Measurements from ENCODE around the gene ANKRD44.

The ANKRD44 gene

GRCh38 chr2:197156771-197157170 lies 153.8 kb downstream of the ANKRD44 start:
- no peak overlapping the region for H3K4me3 ChIP-seq (ENCODE audit: low read depth, low read length)

GRCh38 chr2:197152451-197153228 lies 157.9 kb downstream of the ANKRD44 start:
- H3K4me3 ChIP-seq (ENCODE audit: low read depth, low read length): no peak overlapping the region

DNA sequence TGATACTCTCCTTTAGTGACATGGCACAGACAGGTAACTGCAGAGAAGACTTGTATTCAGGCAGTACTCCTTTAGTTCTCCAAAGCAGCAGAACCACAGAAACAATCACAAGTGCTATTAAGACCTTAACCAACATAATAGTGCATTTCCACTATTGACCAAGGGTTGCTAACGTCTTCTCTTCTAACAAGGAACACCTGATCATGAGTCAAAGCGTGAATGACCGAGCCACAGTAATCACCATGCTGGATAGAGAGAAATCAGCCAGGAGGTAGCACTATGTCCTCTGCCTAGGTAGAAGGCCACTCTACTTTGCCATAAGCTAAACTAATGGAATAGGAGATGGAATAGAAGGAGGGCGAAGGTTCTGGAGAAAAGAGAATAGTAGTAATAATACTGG lies 161.0 kb downstream of the ANKRD44 start:
- H3K4me3 ChIP-seq (ENCODE audit: low read depth, low read length): no peak overlapping the region

- no peak overlapping the region for H3K4me3 ChIP-seq (ENCODE audit: low read depth, low read length)
Observed at GRCh38 chr2:197148401-197148800, 162.2 kb downstream of the ANKRD44 start.

DNA sequence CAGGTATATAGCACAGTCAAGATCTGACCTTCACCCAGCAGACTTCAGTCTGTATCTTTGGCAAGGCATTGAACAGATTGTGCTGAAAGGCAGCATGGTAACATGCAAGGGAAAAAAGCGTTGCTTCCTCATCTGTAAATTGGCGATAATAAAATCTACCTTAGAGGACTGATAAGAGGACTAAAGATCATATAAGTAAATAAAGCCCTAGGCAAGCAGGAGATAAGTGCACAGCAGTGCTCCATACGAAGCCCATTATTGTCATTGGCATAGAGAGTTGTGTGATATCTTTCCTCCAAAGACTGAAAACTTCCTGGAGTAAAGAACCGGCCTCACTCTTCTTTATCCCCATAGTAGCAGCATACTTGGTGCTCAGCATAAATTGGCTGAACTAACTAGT lies 162.6 kb downstream of the ANKRD44 start:
- H3K4me3 ChIP-seq (ENCODE audit: low read depth, low read length): no peak overlapping the region

- H3K4me3 ChIP-seq (ENCODE audit: low read depth, low read length): no peak overlapping the region
Observed at GRCh38 chr2:197146995-197147394, 163.6 kb downstream of the ANKRD44 start.

DNA sequence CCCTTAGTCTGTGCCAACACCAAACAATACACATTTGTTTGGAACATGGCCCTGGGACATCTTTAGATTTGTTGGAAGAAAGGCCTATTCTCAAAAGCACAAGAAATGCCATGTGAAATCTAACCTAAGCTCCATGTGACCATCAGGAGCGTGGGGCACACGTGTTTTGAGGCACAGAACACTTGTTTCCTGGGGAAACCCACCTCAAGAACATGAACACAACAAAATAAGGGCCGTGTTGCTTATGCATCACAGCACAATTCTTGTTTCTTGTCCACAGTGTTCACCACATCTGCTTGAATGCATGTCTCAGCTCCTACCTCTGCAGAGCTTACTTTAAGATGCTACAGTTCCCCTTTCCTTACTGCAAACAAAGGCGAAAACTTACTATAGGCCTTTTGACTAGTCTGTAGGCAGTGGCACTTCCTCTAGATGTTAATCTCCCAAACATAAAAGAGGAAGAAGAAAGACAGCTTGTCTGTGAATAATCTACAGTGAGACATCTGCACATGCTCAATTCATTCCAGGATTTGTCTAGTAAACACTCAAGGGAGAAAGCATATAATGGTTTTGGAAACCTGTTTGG lies 165.0 kb downstream of the ANKRD44 start:
- H3K4me3 ChIP-seq (ENCODE audit: low read depth, low read length): no peak overlapping the region

- no peak overlapping the region for H3K4me3 ChIP-seq (ENCODE audit: low read depth, low read length)
Observed at GRCh38 chr2:197144183-197144582, 166.4 kb downstream of the ANKRD44 start.

DNA sequence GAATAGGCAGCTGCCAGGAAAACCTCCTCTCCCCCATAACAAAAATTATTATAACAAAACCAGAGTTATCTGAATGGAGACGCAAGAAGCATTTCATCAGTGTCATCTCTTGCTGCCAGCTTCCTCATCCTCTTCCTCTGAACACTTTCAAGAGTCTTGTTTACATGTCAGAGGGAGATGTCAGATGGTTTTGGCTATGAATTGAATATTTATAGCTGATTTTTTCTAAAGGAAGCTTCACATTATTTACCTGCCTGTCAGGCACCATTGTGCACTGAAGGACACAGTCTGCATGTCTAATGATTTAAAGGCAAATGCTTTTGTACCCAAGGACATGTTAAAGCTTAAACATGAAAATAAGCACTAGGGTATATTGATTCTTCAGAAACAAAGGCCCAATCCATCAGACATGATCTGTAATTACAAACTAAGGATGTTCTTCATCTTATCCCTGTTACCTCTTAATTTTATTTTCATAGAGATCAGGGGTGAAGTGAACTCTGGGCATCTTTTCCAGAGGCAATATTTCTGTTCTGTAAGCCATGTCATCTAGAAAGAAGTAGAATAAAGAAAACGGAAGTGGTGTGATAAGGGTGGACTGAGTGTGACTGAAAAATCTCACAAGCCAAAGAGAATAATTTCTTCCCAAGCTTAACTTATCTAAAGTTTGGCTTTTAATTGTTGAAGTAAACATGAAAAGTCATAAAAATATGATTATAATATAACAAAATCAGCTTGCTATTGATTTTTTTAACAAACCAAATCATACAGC lies 168.7 kb downstream of the ANKRD44 start:
- H3K4me3 ChIP-seq (ENCODE audit: low read depth, low read length): no peak overlapping the region

DNA sequence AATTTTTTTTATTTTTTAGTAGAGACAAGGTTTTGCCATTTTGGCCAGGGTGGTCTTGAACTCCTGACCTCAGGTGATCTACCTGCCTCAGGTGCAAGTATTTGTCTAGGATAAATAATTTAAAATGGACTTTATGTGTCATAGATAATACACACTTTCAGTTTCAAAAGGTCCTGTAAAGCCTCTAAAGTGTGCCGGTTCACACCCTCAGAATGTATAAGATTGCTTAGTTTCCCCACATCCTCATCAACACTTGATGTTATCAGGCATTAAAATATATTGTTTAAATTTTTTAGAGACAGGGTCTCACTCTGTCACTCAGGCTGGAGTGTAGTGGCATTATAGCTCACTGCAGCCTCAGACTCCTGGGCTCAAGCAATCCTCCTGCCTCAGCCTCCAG lies 170.5 kb downstream of the ANKRD44 start:
- H3K4me3 ChIP-seq (ENCODE audit: low read depth, low read length): no peak overlapping the region

GRCh38 chr2:197138506-197138905 lies 172.1 kb downstream of the ANKRD44 start:
- no peak overlapping the region for H3K4me3 ChIP-seq (ENCODE audit: low read depth, low read length)

- H3K4me3 ChIP-seq (ENCODE audit: low read depth, low read length): no peak overlapping the region
Observed at GRCh38 chr2:197137826-197138477, 172.6 kb downstream of the ANKRD44 start.

DNA sequence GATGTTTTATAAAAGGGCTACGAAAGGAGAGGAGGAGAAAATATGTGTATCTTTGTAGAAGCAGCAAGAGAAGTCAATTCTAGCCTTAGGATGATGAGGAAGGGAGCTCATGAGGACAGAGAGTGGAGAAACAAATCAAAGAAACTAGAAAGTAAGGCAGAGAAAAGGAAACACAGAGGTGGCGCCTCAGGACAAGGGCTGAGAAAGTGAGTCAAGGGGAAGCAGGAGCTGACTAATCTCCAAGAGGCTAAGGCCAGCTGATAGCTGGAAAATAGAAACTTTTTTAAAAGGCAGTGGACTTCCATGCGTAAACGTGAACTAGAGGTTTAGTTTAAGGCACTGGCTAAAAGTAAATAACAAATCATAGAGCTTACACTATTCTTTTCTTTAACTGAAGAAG lies 173.3 kb downstream of the ANKRD44 start:
- no peak overlapping the region for H3K4me3 ChIP-seq (ENCODE audit: low read depth, low read length)

- H3K4me3 ChIP-seq (ENCODE audit: low read depth, low read length): no peak overlapping the region
Observed at GRCh38 chr2:197136452-197136851, 174.1 kb downstream of the ANKRD44 start.

GRCh38 chr2:197135806-197136205 lies 174.8 kb downstream of the ANKRD44 start:
- H3K4me3 ChIP-seq (ENCODE audit: low read depth, low read length): no peak overlapping the region

GRCh38 chr2:197134206-197134605 lies 176.4 kb downstream of the ANKRD44 start:
- no peak overlapping the region for H3K4me3 ChIP-seq (ENCODE audit: low read depth, low read length)

DNA sequence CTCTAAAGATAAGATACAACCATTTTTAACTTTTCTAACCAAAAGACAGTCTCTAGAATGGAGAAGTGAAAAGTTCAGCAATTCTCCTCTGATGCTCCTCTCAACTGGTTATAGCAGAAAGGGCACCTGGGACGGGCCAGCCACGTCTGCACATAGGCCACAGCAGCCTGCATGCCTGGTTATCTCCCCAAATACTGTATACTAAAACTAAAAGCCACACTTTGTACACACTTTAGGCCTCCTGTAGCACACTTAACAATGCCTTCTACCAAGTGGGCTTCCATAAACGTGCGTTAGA lies 179.1 kb downstream of the ANKRD44 start:
- no peak overlapping the region for H3K4me3 ChIP-seq (ENCODE audit: low read depth, low read length)

DNA sequence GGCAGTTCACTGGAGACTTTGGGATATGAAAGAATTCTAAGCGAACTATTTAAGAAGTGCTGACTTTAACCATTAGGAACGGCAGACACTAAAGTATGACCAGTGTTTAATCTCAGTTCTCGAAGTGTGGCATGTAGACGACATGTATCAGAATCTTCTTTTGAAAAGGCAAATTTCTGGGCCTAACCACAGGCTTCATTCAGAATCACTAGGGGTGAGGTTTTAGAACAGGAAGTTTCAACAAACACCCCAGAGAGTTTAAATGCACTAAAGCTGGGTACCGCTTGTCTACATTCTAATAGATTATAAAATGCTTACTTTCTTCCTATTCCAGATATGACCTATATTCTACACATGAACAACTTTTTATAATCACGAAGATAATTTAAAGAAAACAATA lies 180.3 kb downstream of the ANKRD44 start:
- H3K4me3 ChIP-seq (ENCODE audit: low read depth, low read length): no peak overlapping the region

DNA sequence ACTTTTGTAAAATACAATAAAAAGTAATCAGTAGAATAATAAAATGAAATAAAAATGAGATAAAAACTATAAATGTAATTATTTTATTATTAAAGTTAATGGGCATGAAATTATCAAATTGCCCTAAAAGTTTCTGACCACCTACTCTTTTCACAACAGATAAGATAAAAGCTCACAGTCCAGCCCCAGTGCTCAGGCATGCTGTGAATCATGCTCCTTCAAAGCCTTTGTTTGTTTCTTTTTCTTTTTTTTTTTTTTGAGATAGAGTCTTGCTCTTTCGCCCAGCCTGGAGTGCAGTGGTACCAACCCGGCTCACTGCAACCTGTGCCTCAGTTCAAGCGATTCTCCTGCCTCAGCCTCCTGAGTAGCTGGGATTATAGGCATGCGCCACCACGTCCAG lies 181.7 kb downstream of the ANKRD44 start:
- H3K4me3 ChIP-seq (ENCODE audit: low read depth, low read length): no peak overlapping the region

GRCh38 chr2:197128126-197128525 lies 182.5 kb downstream of the ANKRD44 start:
- H3K4me3 ChIP-seq (ENCODE audit: low read depth, low read length): no peak overlapping the region

DNA sequence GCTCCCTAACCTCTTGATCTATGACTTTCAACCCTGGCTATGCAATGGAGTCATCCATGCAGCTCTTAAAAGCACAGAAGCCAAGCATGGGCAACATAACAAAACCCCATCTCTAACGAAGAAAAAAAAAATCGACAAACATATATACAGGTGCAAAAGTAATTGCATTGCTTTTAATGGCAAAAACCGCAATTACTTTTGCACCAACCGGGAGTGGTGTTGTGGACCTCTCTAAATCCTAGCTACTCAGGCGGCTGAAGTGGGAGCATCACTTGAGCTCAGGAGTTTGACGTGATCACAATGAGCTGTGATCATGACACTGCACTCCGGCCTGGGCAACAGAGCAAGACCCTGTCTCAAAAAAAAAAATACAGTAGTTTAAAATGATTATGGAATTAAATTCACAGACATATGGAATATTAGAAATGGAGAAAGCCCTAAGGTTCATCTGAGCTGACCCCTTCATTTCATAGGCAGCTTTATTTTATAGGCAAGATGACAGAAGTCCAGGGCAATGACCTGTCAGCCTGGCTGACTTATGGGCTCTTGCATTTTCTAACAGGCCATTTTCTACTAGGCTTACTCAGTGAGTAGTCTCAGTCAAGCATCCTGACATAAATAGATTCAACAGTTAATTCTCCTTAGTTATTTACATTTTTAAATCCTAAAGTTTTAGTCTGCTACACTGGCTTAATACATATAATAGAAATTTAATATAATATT lies 183.8 kb downstream of the ANKRD44 start:
- H3K4me3 ChIP-seq (ENCODE audit: low read depth, low read length): no peak overlapping the region
